Measurements from ENCODE around the gene SP6. TPM values are rescaled to one million over a fixed set of nuclear protein-coding genes. Genes with fewer than 3 reads are reported as not detected.

The SP6 gene
- total and polyA plus RNA-seq, 2 of the 4 experiments (the other 2 are of a cell fraction), result under 0.01 to 0.31 TPM

DNA sequence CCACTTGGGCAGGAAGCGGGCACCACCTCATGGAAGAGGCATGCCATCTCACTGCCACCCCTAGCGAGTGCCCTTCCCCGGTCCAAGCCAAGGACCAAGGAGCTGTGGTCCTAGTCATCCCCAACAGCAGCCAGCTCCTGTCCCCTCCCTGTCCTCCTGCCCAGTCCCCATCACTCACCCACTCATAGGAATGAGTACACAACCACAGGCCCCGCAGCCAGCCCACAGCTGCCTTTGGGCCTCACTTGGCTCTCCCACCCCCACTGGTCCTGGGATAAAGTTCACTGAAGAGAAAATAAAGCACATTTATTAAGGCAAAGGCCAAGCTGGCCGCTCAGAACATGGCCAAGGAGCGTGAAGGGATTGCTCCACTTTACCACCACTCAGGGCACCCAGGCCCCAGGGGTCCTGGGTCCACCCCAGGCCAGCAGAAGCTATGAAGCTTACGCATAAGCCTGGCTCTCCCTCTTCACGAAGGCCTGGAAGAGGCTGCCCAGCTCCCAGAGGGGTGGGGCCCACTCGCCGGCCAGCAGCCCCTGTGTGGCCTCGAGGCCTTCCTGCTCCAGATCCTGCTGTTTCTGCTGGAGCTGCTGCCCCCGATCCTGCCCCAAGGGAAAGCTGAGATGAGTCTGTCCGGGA is 13.4 kb downstream of the SP6 start:
- H2AK9ac ChIP-seq (replicated peaks; ENCODE audit: low read depth, low read length, poor library complexity), result peak overlapping the region; percentile 17
- peaks cover 8 to 22% of the 10 kb centered on the region in 2 experiments; a peak in 3 of 4 replicates for H3K79me1 ChIP-seq (ENCODE audit: low read depth in 1 of 2, low read length in 2 of 2)
- H4K5ac ChIP-seq (ENCODE audit: low read depth, low read length), result no peak overlapping the region
- 49% methylated on average over 7 of the region's 13 CpGs; no CpG with 5 or more reads in 1 of the 2 experiments for WGBS, 2 experiments (ENCODE audit: extremely low coverage in 2 of 2, insufficient read length in 1 of 2)
- ATAC-seq (ENCODE audit: low read depth) (no peak), DNase-seq (peak; percentile 10)
- ChIA-PET CTCF (no interaction called here), POLR2A (ENCODE audit: unreplicated experiment) (interaction anchor here (0.6 kb wide), 2 partner anchors 55 to 207 kb away, joined by 3 read pairs; no protein-coding TSS in a partner anchor)
- no peak overlapping the region for H2BK120ac ChIP-seq (ENCODE audit: low read depth, low read length)
- no peak overlapping the region for H2AFZ ChIP-seq (replicated peaks; ENCODE audit: low read length, poor library complexity)
- H3K14ac ChIP-seq (replicated peaks; ENCODE audit: low read depth, low read length), result no peak overlapping the region
- H3K9me3 ChIP-seq (ENCODE audit: control insufficient read depth, insufficient read depth, low read length), result no peaks in the 10 kb centered on the region
- peaks cover 8% of the 10 kb centered on the region for H3K4me1 ChIP-seq (ENCODE audit: control insufficient read depth, insufficient read depth, low read length)
- TF ChIP-seq CEBPB (IDR thresholded peaks at IDR 0.05; ENCODE audit: low read depth, low read length) (no peak), RAD21 (IDR thresholded peaks at IDR 0.05; ENCODE audit: low read length) (no peak)
- no peak overlapping the region for H3K4me2 ChIP-seq (ENCODE audit: low read depth, low read length)
- no peak overlapping the region for H3K56ac ChIP-seq (ENCODE audit: extremely low read depth, insufficient read depth, low read length)
- H3K4ac ChIP-seq (ENCODE audit: low read depth, low read length), result no peak overlapping the region
- no peaks in the 10 kb centered on the region for H3K27me3 ChIP-seq (ENCODE audit: control insufficient read depth, insufficient read depth, low read length)
- no peak overlapping the region for H2BK15ac ChIP-seq (ENCODE audit: low read depth, low read length)
- dilution Hi-C loops (cut with HindIII; ENCODE audit: low sequenced_read_pairs, unreplicated experiment) (no loop called here), in situ Hi-C loops (cut with MboI; ENCODE audit: low sequenced_read_pairs) (no loop called here), intact Hi-C loops (cut with micrococcal nuclease) (no loop called here)
- H4K91ac ChIP-seq (ENCODE audit: insufficient read depth, low read depth, low read length), result no peak overlapping the region
- no peak overlapping the region for H3K4me3 ChIP-seq (ENCODE audit: insufficient read depth, low read depth, low read length)
- no peak overlapping the region for H2AK5ac ChIP-seq (ENCODE audit: low read depth, low read length)
- no peak overlapping the region for H3K9ac ChIP-seq (ENCODE audit: low read depth, low read length)
- peaks cover 8% of the 10 kb centered on the region for H3K36me3 ChIP-seq (ENCODE audit: control insufficient read depth, insufficient read depth, low read length)
- H3K9me1 ChIP-seq (ENCODE audit: insufficient read depth, low read length), result peaks cover 4% of the 10 kb centered on the region; the same call in 1 of the 2 replicates
- no peak overlapping the region for H3K23ac ChIP-seq (ENCODE audit: low read depth, low read length)
- no peak overlapping the region for H3K18ac ChIP-seq (ENCODE audit: low read depth, low read length)
- no peak overlapping the region for H2BK20ac ChIP-seq (ENCODE audit: low read depth, low read length)
- no TSS peak for BruUV-seq (replicated peaks)
- H4K8ac ChIP-seq (ENCODE audit: low read depth in 2 of 2, low read length in 2 of 2), result no peak overlapping the region
- H3K27ac ChIP-seq (ENCODE audit: insufficient read depth, low read length), result no peak overlapping the region
- no peak overlapping the region for H2BK5ac ChIP-seq (ENCODE audit: low read depth, low read length, poor library complexity, severe bottlenecking)
- no peaks in the 10 kb centered on the region for H4K20me1 ChIP-seq (ENCODE audit: insufficient read depth, low read length)
